CD1c-positive myeloid dendritic cell (primary cell): ENCODE measurements around the gene BCAS3.

Source experiments
- DNase-seq: peaks from one replicate; pipeline ENCODE4 v3.0.0-alpha.2; 2016; ENCODE audit errors: extremely low spot score

Gene BCAS3

DNA sequence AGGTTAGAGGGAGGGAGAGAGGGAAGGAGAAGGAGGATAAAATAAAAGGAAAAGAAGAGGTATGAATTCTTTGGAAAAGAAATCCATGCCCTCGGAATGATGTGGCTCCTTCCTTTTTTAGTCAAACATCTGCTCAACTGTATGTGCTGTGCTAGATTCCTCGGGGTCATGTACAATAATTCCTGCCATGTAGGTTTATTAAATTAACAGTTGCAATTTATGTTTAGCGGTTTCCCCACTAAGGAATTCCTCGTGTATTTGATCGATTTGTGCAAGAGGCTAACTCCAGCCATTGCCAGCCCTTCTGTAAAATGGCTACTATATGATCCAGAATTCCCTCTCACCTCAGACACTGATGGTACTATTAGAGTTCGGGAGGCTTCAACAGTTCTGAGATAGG lies 639.0 kb downstream of the BCAS3 start:
- no peak for DNase-seq

DNA sequence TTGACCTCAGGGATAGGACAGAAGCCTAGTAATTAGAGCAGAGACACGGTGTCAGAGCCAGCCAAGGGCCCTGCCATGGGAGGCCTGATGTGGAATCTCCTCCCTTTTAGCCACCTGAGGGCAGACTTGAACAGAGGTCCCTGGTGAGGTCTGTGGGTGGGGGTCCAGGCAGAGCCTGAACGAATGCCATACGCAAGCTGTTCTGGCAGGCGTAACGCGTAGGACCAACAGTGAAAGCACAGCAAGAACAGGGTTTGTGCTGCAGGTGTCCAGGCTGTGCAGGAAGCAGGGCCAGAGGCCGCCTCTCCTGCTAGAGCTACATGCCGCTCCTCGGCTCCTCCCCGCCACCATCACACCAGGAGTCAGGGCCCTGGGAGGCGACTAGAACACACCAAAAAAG lies 640.1 kb downstream of the BCAS3 start:
- DNase-seq, result no peak

DNA sequence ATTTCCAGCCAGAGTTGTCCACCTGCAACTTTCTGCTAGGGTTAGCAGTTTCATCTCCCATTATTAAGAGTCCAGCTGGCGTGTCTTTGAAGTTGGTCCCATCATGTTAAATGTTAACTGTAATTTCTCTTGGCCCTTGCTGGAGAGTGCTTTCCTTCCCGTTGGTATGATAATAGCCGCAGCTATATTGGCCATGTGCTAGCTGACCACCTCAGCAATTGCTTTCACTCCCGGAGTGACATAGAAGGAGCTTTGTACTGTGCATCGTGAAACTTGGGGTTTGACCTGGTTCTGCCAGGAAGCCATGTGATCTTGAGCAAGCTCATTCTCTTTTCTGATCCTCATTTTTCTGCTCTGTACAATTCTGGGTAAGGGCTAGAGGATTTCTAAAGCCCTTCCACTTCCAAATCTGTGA lies 641.0 kb downstream of the BCAS3 start:
- DNase-seq, result no peak

DNA sequence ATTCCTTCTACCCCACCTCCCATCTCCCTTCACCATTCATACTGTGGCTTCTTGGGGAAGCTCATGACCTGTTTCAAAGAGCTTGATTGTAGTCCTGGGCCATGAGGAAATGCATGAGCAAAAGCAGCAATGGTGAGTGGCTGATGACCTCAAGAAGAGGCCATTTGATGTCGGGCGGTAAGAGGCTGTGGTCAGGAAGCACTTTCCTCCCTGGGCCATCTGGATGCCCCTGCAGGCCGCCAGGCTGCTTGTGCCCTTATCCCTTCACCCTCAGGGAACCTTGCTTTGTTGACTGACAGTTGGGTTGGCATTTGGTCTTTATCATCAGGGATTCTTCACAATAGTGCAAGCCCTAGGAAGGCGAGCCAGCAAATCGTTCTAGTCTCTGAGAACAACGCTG lies 643.7 kb downstream of the BCAS3 start:
- no peak for DNase-seq

DNA sequence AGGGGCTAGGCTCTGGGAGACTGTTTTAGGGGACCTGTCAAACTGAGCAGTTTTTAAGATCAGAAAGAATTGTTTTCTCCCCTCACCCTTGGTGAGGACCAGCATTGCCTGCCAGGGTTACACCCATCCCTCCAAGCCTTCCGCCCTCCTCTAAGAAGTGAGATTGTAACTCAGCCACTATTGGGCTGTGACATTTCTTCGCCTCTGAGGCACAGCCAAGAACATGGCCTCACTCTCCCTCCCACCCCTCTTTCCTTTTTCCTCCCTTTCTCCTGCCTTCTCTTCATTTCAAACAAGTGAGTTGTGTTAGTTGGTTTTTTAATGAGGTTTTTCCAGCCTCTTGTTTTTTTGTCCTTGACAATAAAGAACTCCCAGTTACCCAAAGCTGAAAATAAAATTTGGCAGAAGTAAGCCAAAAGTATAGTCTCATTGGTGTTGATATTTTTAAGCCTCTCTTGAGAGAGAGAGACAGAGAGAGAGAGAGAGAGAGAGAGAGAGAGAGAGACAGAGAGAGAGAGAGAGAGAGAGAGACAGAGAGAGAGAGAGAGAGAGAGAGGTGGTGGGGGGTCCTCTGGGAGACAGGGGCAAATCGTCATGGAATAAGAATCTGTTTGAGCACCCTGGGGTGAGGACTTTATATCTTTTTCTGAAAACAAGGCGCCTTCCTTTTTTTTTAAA lies 644.8 kb downstream of the BCAS3 start:
- DNase-seq, result no peak

DNA sequence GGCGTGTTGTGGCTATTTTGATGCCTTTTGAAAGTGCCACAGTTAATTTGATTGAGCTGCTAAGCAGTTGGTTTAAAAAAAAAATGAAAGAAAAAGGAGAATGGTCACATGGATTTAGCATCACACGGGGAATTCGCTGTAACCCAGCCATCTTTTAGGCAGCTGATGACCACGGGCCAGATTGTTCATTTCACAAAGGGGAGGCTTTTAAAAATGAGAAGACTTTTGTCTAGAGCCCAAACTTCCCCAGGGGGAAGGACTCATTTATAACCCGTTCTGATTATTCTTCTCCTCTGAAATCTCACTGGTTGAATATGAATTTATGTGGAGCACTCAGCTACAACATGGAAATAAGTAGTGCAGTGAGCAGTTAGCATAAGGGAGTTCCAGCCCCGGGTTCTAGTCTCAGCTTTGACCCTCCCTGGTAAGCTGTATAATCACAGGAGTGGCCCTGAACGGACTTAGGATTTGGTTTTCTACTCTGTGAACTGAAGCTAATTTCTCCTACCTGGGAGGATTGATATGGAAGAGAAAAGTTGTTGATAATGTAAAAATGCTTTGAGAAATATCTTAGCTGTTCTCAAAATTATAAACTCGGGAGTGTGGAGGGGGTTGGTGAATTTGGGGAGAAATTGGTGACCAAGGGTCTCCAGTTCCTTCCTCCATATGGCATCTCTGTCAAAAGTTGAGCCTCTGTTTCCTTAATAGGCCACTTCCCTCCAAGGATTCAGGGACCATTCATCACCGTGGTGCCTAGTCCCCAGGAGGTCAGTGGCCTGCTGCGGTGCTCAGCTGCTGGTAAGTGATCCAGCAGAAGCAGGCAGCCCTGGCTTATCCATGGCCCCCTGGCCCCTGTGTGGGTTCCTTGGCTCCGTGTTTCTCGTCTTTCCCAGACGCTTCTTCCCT lies 645.6 kb downstream of the BCAS3 start:
- DNase-seq, result no peak

DNA sequence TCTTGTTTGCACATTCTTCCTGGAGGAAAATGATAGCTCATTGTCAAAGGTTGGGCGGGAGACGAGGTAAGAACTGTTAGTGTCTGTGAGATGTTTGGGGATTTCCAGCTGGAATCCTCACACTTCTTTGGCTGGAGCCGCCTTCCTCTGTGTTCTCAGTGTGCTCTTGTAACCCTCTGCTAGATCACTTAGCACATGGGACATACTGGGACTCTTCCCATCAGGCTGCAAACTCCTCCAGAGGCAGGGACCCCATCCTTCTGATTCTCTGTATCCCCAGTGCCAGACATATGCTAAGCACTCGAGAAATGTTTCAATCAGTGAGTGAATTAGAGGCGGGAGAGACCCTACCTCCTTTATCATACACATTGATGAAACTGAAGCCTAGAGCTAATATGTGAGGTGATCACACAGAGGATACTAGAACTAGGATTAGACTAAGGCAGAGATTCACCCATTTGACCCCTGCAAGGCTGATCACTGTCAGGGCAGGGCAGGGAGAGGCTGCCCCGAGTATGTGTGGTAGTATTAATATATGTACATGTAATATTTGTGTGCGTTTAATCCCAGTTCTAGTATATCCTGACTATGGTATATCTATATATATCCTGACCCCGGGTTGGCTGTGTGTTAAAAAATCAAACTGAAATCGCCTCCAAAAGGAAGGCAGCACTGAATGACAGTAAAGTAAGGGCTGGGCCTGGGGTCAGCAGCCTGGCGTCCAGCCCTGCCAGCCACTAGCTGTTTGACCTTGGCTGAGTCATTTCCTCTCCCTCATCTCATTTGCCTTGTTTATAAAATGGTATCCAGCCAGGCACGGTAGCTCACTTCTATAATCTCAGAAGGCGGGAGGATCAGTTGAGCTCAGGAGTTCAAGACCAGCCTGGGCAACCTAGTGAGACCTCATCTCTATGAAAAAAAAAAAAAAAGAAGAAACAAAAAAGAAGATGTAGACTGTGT lies 646.5 kb downstream of the BCAS3 start:
- no peak for DNase-seq

DNA sequence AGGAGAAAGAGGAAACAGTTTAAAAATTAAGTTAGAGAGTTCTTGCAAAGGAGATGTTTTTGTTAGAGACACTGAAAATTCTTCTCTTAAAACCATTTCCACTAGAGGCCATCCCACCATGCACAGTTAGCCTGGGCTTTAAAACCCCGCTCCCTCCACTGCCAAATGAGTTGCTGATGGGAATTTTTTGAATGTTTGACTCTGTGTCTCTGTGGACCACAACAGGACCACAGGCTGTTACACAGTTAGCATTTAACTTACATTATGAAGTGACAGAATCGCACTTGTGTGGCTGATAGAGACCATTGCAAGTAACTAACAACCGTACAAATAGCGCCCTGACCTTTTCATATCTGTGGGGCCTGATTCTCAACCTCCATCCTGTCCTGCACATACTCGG lies 647.3 kb downstream of the BCAS3 start:
- DNase-seq, result no peak

DNA sequence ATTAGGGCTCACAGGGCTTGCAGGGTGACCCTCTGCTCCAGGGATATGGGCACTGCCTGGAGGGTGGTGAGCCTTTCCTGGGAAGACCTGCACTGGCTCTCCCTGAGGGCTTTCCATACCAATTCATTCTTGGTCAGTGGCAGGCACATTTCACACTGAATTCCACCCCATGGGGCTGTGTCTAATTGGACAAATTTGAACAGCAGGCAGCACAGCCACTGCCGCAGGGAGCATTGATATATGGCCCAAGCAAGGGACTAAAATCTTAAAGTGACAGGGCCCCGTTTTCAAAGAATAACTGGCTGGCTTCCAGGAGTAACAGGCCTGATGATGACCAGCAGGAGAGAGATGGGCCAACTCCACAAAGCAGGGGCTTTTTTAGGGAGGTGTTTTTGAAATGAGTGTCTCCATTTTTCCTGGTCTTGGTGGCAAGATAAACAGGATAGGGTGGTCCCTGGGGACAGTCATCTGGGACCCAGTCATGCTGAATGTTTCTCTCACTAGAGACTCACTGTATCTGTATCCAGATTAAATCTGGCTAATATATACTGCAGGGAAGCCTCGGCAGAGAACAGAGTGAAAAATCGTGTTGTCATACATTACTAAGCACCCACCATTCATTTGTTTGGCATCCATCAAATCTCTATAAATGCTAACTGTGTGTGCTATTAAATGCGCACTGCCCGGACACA lies 647.9 kb downstream of the BCAS3 start:
- no peak for DNase-seq

DNA sequence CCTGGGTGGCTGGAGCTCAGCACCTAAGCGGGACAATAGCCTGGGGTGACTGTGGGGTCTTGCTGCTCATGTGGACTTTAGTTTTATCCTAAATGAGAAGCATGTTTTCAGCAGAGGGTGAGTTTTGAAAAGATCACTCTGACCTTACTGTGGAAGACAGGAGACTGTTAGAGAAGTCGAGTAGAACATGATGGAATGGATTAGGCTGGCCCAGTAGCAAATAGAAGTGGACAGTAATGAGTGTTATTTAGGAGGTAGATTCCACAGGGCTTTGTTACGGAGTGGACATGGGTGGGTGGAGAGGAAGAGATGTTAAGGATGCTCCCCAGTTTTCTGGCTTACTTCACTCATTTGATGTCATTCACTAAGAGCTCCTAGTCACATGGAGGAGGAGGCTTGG lies 648.7 kb downstream of the BCAS3 start:
- DNase-seq, result no peak

DNA sequence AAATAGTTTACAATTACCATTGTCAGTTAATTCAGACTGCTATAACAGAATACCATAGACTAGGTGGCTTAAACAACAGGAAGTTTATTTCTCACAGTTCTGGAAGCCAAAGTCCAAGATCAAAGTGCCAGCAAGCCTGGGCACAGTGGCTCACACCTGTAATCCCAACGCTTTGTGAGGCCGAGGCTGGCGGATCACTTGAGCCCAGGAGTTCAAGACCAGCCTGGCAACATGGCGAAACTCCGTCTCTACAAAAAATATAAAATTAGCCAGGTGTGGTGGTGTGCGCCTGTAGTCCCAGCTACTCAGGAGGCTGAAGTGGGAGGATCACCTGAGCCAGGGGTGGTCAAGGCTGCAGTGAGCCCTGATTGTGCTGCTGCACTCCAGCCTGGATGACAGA lies 650.7 kb downstream of the BCAS3 start:
- DNase-seq, result no peak

DNA sequence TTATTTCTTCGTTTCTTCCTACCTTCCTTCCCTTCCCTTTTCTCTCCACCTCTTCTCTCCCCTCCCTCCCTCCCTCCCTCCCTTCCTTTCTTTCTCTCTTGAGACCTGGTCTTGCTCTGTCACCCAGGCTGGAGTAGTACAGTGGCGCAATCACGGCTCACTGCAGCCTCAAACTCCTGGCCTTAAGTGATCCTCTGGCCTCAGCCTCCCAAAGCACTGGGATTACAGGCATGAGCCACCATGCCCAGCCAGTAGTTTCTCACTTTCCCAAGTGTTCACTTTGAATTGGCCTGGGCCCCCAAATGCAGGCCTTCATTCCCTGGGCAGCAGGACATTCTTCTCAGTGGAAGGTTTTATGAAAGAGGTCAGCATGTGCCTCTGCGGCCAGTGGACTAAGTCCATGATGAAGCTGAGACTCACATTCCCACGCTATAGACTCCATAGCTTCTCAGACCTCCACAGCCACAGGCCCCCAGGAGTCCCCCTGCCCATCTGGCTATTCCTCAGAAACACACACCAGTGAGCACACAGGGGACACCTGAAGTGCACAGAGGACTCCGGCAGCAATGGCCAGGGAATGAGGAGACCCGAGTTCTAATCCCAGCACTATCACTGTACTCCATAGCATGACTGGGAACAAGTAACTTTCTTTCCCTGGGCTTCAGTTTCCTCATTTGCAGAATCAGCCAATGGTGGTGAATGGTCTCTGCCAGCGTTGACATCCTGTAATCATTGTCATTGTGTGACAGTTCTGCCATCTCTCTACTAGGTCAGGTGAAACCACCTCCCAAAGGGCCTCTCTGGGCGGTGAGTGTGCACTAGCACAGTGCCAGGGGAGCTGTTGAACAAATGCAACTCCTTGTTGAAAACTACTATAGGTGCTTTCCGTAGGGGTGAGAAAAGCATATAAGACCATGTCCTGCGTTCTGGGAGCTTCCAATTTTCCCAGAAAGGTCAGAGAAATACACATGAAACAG lies 652.8 kb downstream of the BCAS3 start:
- DNase-seq, result no peak

DNA sequence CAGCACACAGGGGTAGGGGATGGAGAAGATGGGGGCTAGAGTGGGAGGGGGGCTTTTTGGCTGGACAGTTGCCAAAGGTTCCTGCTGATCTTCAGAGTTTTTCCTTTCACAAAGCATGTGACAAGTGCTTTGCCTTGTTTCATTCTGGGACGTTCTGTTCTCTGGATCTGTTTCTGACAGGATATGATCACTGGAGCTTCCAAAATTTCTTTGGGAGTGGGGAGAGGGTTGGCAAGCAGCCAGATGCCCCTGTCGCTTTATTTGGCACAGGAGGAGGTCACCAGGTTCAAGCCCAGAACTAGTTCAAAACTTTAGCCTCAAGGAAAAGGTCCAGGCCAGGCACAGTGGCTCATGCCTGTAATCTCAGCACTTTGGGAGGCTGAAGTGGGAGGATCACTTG lies 653.5 kb downstream of the BCAS3 start:
- no peak for DNase-seq

DNA sequence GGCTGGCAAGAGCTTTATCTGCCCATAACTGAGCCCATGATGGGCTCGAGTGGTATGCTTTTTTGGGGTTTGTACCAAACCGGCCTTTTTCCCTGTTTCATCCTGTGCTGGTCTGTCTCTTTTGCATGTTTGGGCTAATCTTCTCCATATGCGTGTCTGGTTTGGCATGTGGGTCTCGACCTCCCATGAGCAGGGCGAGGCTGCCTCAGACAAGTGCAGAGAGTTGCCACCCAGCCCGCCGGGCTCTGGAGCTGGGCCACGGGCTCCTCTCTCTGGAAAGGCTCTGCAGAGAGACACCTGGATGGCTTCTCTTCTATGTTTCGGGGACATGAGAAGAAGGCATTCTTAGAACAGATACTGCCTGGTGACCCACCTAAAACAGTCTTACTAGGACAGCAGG lies 654.2 kb downstream of the BCAS3 start:
- no peak for DNase-seq

DNA sequence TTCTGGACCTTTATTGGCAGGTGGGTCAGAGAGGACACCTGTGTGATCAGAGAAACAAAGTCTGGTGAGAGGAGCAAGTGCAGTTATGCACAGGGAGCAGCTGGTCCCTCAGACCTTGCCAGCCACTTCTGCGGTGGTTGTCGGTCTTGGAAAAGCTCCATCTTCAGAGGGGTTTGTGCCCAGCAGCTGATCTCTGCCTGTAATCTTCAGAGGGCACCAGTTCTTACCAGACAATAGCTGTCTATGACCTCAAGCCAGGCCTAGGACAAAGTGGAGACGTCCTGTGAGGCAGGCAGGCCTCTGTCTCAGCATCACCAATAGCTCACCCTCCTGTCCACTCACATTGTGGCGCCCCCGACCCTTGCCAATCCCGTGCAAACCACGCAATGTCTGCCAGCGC lies 655.5 kb downstream of the BCAS3 start:
- no peak for DNase-seq

DNA sequence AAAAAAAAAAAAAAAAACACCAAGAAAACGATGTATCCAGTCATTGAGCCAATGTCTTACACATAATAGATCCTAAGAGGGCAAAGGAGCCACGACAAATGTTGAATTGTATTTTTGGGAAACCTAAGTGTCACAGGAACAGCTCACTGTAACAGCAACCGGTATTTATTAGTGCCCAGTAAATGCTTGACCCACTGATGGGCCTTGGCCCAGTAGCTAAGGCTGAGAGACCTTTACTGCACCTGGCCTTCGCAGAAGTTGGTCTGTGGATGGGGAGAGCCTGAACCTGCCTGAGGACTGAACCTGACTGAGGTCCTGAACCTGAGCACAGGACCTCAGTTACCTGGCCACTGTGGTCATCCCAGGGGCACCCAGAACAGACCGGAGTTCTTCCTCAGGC lies 657.0 kb downstream of the BCAS3 start:
- DNase-seq, result no peak

DNA sequence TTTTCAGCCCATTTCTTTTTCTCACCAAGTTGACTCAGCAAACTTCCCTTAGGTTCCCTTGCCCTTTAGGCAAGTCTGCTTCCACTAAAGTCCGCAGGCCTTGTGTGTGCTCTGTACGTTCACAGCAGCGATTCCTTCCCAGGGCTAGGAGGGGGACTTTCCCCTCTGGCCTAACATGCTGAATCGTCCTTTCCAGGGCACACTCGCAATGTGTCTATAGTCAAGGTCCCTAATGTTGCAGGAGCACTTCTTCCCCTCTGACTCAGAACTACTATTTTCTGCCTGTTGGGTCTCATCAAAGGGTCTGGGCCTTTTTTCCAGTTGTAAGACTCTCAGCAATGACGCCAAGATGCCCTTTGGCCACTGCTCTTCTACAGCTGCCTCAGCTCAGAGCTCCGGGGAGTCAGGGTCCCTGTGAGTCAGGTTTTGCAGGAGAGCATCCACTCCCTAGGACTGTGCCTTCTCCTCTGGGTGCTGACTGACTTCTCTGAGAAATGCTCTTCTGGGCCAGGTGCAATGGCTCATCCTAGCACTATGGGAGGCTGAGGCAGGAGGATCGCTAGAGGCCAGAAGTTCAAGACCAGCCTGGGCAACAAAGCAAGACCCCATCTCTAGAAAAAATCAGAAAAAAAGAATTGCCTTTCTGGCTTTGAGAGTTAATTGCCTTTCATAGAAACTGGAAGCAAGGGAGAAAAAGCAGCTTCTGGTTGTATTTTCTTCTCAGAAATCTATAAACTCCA lies 657.6 kb downstream of the BCAS3 start:
- DNase-seq, result no peak

DNA sequence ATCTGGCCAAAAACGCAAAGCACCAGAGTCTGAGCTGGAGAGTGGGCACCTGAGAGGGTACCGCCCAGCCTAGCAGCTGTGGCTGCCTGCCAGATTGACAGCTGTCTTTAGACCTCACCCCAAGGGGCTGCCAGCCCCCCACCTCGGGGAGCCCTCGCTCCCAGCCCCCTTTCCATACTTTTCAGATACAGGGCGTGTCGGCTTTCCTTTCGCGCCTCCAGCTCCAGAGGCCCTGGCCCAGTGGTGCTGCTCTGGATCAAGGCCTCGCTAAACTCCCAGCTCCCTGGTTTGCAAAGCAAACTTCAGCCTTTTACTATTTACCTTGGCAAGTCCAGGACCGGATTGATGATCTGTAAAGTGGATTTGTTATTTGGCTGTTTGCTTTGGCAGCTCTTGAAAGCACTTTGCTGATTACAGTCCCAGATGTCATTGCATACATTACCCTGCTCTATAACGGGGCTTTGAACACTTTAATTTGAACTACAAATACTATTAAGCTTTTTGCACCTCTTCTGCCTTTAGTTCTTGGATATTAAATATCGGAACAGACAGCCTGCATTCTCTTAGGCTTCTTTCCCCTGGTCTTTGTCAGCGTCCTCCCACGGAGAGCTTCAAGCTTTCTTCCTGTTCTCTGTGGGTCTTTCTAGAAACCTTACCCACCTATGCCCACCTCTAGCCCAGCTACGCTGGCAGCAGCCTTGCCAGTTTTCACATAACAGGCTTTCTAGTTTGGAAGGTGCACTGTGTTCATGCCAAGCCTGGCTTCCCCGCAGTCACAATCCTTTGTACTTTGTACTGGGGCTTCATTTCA lies 658.4 kb downstream of the BCAS3 start:
- no peak for DNase-seq

DNA sequence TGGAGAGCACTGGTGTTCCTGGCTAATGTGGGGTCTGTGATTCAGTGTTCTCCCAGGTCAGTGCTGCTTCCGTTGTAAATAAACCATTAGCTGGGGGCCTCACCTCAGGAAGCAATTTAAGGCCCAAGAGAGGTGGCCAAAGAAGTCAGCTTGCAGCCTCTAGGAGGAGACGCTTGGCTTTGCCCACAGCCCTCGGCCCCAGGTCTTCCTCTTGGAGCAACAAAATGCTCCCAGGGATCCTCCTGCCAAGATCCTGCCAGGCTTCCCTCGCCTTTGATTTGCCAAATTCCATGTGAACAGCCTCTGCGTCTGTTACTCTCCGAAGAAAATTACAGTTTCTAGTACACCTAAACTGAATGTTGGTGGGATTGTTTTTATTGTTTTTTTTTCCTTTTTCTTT lies 659.6 kb downstream of the BCAS3 start:
- no peak for DNase-seq
